HepG2 (cell line): Measurements from ENCODE around the gene PPP1R12B. TPM values are rescaled to one million over a fixed set of nuclear protein-coding genes. Genes with fewer than 3 reads are reported as not detected.
"Not testable (repeated sequence)": the region's sequence is repeated elsewhere in the genome, so short reads cannot be mapped to it uniquely, and the experiment has no call there.

ENCODE experiments used
- ATAC-seq: fragments of 200-7000 bp; cut with Tn5 transposase; 3 replicates; pipeline ENCODE4 v1.9.1; 2020; ENCODE audit warnings: mild to moderate bottlenecking, moderate library complexity
- BruUV-seq: library from RNA; stranded (reverse); fragments of 400-500 nt; replicated peaks from 2 replicates; lab custom pipeline; 2021; lab: Mats Ljungman, UMichigan
- CTCF ChIA-PET: fragments of 300-600 bp; formaldehyde crosslinking; extraction: SDS; loops from one replicate; lab custom pipeline; 2021; ENCODE audit warnings: low total read pairs, inconsistent platforms, low intra/inter-chr PET ratio; lab: Yijun Ruan, JAX
- POLR2A ChIA-PET: fragments of 350-600 bp; sonication (Branson Sonifier 250); formaldehyde crosslinking; loops from one replicate; lab custom pipeline; 2020; ENCODE audit warnings: antibody characterized with exemption, inconsistent platforms; lab: Yijun Ruan, JAX
- DNase-seq: peaks from one replicate; pipeline ENCODE4 v3.0.0-alpha.2; 2015; ENCODE audit warnings: low spot score
- FAIRE-seq: peaks from 3 replicates; lab custom pipeline; 2011; peaks lifted over from hg19 to GRCh38; lab: Jason Lieb, UNC
- H2AFZ ChIP-seq: one replicate; pipeline ENCODE4 v1.6.1; 2011; ENCODE audit warnings: low read length, inconsistent platforms
- H3K27ac ChIP-seq: fragments of 300-600 bp; 3 replicates; pipeline ENCODE4 v1.8.0; 2011; ENCODE audit warnings: mixed run types, mild to moderate bottlenecking, mixed read lengths, low read length, inconsistent platforms; ENCODE audit not compliant: insufficient read depth; ENCODE audit errors: extremely low read length
- H3K27me3 ChIP-seq, 2 experiments: fragments of 200-600 bp in 1 of 2; 2 replicates in 1 of 2; 3 replicates in 1 of 2; pipeline versions ENCODE4 v1.6.0 to v1.8.0; 2011; ENCODE audit warnings: low read length in 2 of 2, mild to moderate bottlenecking in 2 of 2, moderate library complexity in 2 of 2, inconsistent platforms in 1 of 2; ENCODE audit not compliant: insufficient read depth in 2 of 2, control insufficient read depth in 1 of 2
- H3K36me3 ChIP-seq, 2 experiments: fragments of 200-600 bp in 1 of 2; replicated peaks in 1 of 2; 2 replicates in 1 of 2; 3 replicates in 1 of 2; pipeline versions ENCODE4 v1.5.1 to v1.8.0; 2011; ENCODE audit warnings: low read length in 2 of 2, inconsistent platforms in 1 of 2; ENCODE audit not compliant: insufficient read depth in 2 of 2, control insufficient read depth in 1 of 2
- H3K4me1 ChIP-seq: 2 replicates; pipeline ENCODE4 v1.5.1; 2012; ENCODE audit warnings: low read length, inconsistent platforms; ENCODE audit not compliant: insufficient read depth
- H3K4me2 ChIP-seq: 2 replicates; pipeline ENCODE4 v1.6.0; 2011; ENCODE audit warnings: low read depth, low read length, inconsistent platforms
- H3K4me3 ChIP-seq, 3 experiments: fragments of 200-600 bp in 1 of 3; sonication (generic), shearing (Covaris generic) in 1 of 3; replicated peaks in 1 of 3; 2 replicates each; pipeline ENCODE4 v1.5.1; 2011 to 2016; ENCODE audit warnings: low read length in 3 of 3, inconsistent platforms in 2 of 3, low read depth in 2 of 3, mild to moderate bottlenecking in 2 of 3, control low read depth in 1 of 3, mixed read lengths in 1 of 3; ENCODE audit not compliant: insufficient read depth in 1 of 3
- H3K79me2 ChIP-seq: one replicate; pipeline ENCODE4 v1.6.1; 2011; ENCODE audit warnings: low read length, inconsistent platforms; ENCODE audit not compliant: insufficient read depth
- H3K9ac ChIP-seq: 2 replicates; pipeline ENCODE4 v1.6.0; 2011; ENCODE audit warnings: mild to moderate bottlenecking, low read depth, low read length, inconsistent platforms; ENCODE audit not compliant: insufficient read depth
- H3K9me3 ChIP-seq: 2 replicates; pipeline ENCODE4 v1.5.1; 2012; ENCODE audit warnings: mild to moderate bottlenecking, low read length
- H4K20me1 ChIP-seq: 2 replicates; pipeline ENCODE4 v1.6.0; 2011; ENCODE audit warnings: inconsistent platforms, mild to moderate bottlenecking, low read length, moderate library complexity; ENCODE audit not compliant: insufficient read depth
- AFF4 ChIP-seq: sonication (generic); formaldehyde crosslinking; IDR thresholded peaks from 2 replicates; pipeline ENCODE4 v1.4.0; 2020; ENCODE audit warnings: missing genetic modification reagents
- ATM ChIP-seq: fragments of 450-650 bp; IDR thresholded peaks from 2 replicates; pipeline ENCODE4 v1.7.1; 2017; ENCODE audit warnings: mild to moderate bottlenecking, borderline replicate concordance
- E2F1 ChIP-seq: sonication (generic); formaldehyde crosslinking; IDR thresholded peaks from 2 replicates; pipeline ENCODE4 v1.5.0; 2020; ENCODE audit warnings: missing genetic modification reagents
- HDAC6 ChIP-seq: fragments of 200-600 bp; sonication (generic); IDR thresholded peaks from 2 replicates; pipeline ENCODE4 v1.7.0; 2017; ENCODE audit warnings: mild to moderate bottlenecking, antibody characterized with exemption, low read length, low read depth
- HOXD1 ChIP-seq: sonication (generic); formaldehyde crosslinking; IDR thresholded peaks from 2 replicates; pipeline ENCODE4 v1.5.0; 2020; ENCODE audit warnings: missing genetic modification reagents
- MIER2 ChIP-seq: IDR thresholded peaks from 2 replicates; pipeline ENCODE4 v1.6.1; 2016; ENCODE audit warnings: missing biosample characterization, missing genetic modification reagents
- MIXL1 ChIP-seq: IDR thresholded peaks from 2 replicates; pipeline ENCODE4 v1.6.1; 2016
- SNAI1 ChIP-seq: sonication (generic); formaldehyde crosslinking; IDR thresholded peaks from 2 replicates; pipeline ENCODE4 v1.5.0; 2020; ENCODE audit warnings: mild to moderate bottlenecking, missing genetic modification reagents, borderline replicate concordance
- WIZ ChIP-seq: sonication (generic); formaldehyde crosslinking; IDR thresholded peaks from 2 replicates; pipeline ENCODE4 v1.5.1; 2020; ENCODE audit warnings: mild to moderate bottlenecking, missing genetic modification reagents
- ZNF264 ChIP-seq: sonication (generic); formaldehyde crosslinking; IDR thresholded peaks from 2 replicates; pipeline ENCODE4 v1.4.0; 2020; ENCODE audit warnings: missing genetic modification reagents
- ZNF446 ChIP-seq: sonication (generic); formaldehyde crosslinking; IDR thresholded peaks from 2 replicates; pipeline ENCODE4 v1.5.0; 2020; ENCODE audit warnings: mild to moderate bottlenecking, missing genetic modification reagents
- WGBS: methylation state at CpG from one replicate; pipeline ENCODE4 v1.1.6; 2017; ENCODE audit warnings: low lambda C conversion rate; 5-methylcytosine and 5-hydroxymethylcytosine counted together
- in situ Hi-C: cut with HindIII; loops from 2 replicates; pipeline ENCODE4 v1.10.0; 2017; ENCODE audit warnings: low pct_unique_long_range_greater_than_20kb; ENCODE audit not compliant: extremely low pct_ligation_motif_present
- intact Hi-C: fragments of 100-400 bp; cut with micrococcal nuclease; formaldehyde crosslinking; loops from one replicate; pipeline ENCODE4 v1.10.0; 2022; ENCODE audit not compliant: unreplicated experiment
- polyA plus RNA-seq, 8 experiments: library from polyadenylated mRNA; depleted of rRNA in 3 of 8; stranded (reverse) in 7 of 8; unstranded in 1 of 8; fragments of >200 nt; fragmentation: Illumina TruSeq in 4 of 8; extraction: Trizol in 4 of 8; gene quantifications; 2 replicates each; pipeline versions ENCODE4 v1.2.1 to v1.2.3, GENCODE V29; 2011 to 2016; ENCODE audit warnings: low read depth in 4 of 8, missing spikeins in 1 of 8, mixed read lengths in 1 of 8; ENCODE audit not compliant: insufficient read depth in 1 of 8
- total RNA-seq, 5 experiments: library from RNA; depleted of rRNA; stranded (reverse); fragments of >200 nt; fragmentation: Illumina TruSeq; extraction: Trizol; gene quantifications; 2 replicates each; pipeline ENCODE4 v1.2.3, GENCODE V29; 2016; ENCODE audit warnings: low read depth in 1 of 5
- TF ChIP-seq, protein P1 (sequence below): sonication (generic); formaldehyde crosslinking; IDR thresholded peaks from 2 replicates; pipeline ENCODE4 v1.4.0; 2020; ENCODE audit warnings: missing genetic modification reagents
- TF ChIP-seq, protein P2 (sequence below): IDR thresholded peaks from 2 replicates; pipeline ENCODE4 v1.6.1; 2012; ENCODE audit warnings: inconsistent platforms

PPP1R12B gene
- total and polyA plus RNA-seq, 2 of the 13 experiments (the other 11 are each of a cell fraction or from before 2014, with no cell fraction given): 12.0 to 13.6 TPM

- ChIA-PET CTCF (no interaction called here), POLR2A (no interaction called here)
- Histone ChIP-seq H3K4me2 (no peak overlapping the region), H3K79me2 (no peaks in the 10 kb centered on the region), H3K4me3 (no peak overlapping the region), H3K27ac (no peak overlapping the region), H2AFZ (no peak overlapping the region), H4K20me1 (no peaks in the 10 kb centered on the region), H3K9me3 (no peaks in the 10 kb centered on the region), H3K27me3 (no peaks in the 10 kb centered on the region), H3K36me3 (no peaks in the 10 kb centered on the region), H3K4me1 (peaks cover 12% of the 10 kb centered on the region), H3K9ac (no peak overlapping the region)
- intact Hi-C loops (no loop called here), in situ Hi-C loops (no loop called here)
- ATAC-seq (no peak), FAIRE-seq (no peak), DNase-seq (no peak)
- BruUV-seq: no TSS peak
- TF ChIP-seq SNAI1 (no peak), MIER2 (CRISPR knock-in tag) (no peak), MIXL1 (CRISPR knock-in tag) (no peak), WIZ (CRISPR knock-in tag) (no peak), HOXD1 (CRISPR knock-in tag) (no peak), ATM (no peak), AFF4 (no peak), E2F1 (CRISPR knock-in tag) (no peak), ZNF264 (CRISPR knock-in tag) (no peak), ZNF446 (CRISPR knock-in tag) (no peak), HDAC6 (no peak)
- TF ChIP-seq, protein P1, sequence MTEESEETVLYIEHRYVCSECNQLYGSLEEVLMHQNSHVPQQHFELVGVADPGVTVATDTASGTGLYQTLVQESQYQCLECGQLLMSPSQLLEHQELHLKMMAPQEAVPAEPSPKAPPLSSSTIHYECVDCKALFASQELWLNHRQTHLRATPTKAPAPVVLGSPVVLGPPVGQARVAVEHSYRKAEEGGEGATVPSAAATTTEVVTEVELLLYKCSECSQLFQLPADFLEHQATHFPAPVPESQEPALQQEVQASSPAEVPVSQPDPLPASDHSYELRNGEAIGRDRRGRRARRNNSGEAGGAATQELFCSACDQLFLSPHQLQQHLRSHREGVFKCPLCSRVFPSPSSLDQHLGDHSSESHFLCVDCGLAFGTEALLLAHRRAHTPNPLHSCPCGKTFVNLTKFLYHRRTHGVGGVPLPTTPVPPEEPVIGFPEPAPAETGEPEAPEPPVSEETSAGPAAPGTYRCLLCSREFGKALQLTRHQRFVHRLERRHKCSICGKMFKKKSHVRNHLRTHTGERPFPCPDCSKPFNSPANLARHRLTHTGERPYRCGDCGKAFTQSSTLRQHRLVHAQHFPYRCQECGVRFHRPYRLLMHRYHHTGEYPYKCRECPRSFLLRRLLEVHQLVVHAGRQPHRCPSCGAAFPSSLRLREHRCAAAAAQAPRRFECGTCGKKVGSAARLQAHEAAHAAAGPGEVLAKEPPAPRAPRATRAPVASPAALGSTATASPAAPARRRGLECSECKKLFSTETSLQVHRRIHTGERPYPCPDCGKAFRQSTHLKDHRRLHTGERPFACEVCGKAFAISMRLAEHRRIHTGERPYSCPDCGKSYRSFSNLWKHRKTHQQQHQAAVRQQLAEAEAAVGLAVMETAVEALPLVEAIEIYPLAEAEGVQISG: no peak
- TF ChIP-seq, protein P2, sequence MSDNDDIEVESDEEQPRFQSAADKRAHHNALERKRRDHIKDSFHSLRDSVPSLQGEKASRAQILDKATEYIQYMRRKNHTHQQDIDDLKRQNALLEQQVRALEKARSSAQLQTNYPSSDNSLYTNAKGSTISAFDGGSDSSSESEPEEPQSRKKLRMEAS: no peak
- WGBS: 96% methylated on average over 3 of the region's 3 CpGs
Observed at GRCh38 chr1:202551683-202552082, 203.2 kb downstream of the PPP1R12B start.

GRCh38 chr1:202552615-202553014, 204.1 kb downstream of the PPP1R12B start:
- in situ Hi-C loops, H2AFZ ChIP-seq, H4K20me1 ChIP-seq, ATAC-seq, H3K79me2 ChIP-seq, H3K9me3 ChIP-seq, H3K27ac ChIP-seq, H3K4me1 ChIP-seq, FAIRE-seq, POLR2A ChIA-PET, H3K4me2 ChIP-seq, H3K36me3 ChIP-seq, DNase-seq, H3K9ac ChIP-seq, BruUV-seq, H3K27me3 ChIP-seq, CTCF ChIA-PET, H3K4me3 ChIP-seq, intact Hi-C loops: not testable (repeated sequence)
